ENCODE measurements around the gene RNF169.
A peak's percentile ranks its signal among the peaks of the same experiment; 100 is the strongest.

RNF169 gene

GRCh38 chr11:74748211-74749126, at the start of gene RNF169:
RNF169 (plus strand) TSS chr11:74748849; CDS start chr11:74748881, 32 bp downstream.
- peak; percentile 93 for DNase-seq

- DNase-seq, result no peak
Measured at GRCh38 chr11:74699615-74700396, 48.8 kb upstream of the RNF169 start.

GRCh38 chr11:74701351-74701750, 47.3 kb upstream of the RNF169 start:
- DNase-seq, result no peak

- DNase-seq, result peak; percentile 58
Measured at GRCh38 chr11:74702383-74703007, 46.2 kb upstream of the RNF169 start.

- DNase-seq, result no peak
Measured at GRCh38 chr11:74703211-74703610, 45.4 kb upstream of the RNF169 start.

- no peak for DNase-seq
Measured at GRCh38 chr11:74707182-74707581, 41.5 kb upstream of the RNF169 start.

- DNase-seq, result no peak
Measured at GRCh38 chr11:74707602-74708510, 40.8 kb upstream of the RNF169 start.

- DNase-seq, result no peak
Measured at GRCh38 chr11:74709175-74709574, 39.5 kb upstream of the RNF169 start.

GRCh38 chr11:74710281-74710938, 38.2 kb upstream of the RNF169 start:
- DNase-seq, result no peak

GRCh38 chr11:74713686-74714085, 35.0 kb upstream of the RNF169 start:
- DNase-seq, result no peak

- no peak for DNase-seq
Measured at GRCh38 chr11:74714904-74715303, 33.7 kb upstream of the RNF169 start.

GRCh38 chr11:74717221-74717969, 31.3 kb upstream of the RNF169 start:
- no peak for DNase-seq

GRCh38 chr11:74719011-74719410, 29.6 kb upstream of the RNF169 start:
- DNase-seq, result no peak

GRCh38 chr11:74720596-74721478, 27.8 kb upstream of the RNF169 start:
- no peak for DNase-seq

- no peak for DNase-seq
Measured at GRCh38 chr11:74721479-74721835, 27.2 kb upstream of the RNF169 start.

GRCh38 chr11:74723511-74723910, 25.1 kb upstream of the RNF169 start:
- DNase-seq, result no peak

- no peak for DNase-seq
Measured at GRCh38 chr11:74725701-74726100, 22.9 kb upstream of the RNF169 start.

- peak; percentile 57 for DNase-seq
Measured at GRCh38 chr11:74726547-74727182, 22.0 kb upstream of the RNF169 start.

GRCh38 chr11:74729397-74729796, 19.3 kb upstream of the RNF169 start:
- no peak for DNase-seq
